ENCODE results near the gene CASP7. TPM values are rescaled to one million over a fixed set of nuclear protein-coding genes. Genes with fewer than 3 reads are reported as not detected.

CASP7 gene
- polyA plus RNA-seq, 1 donor, result 14.0 TPM

DNA sequence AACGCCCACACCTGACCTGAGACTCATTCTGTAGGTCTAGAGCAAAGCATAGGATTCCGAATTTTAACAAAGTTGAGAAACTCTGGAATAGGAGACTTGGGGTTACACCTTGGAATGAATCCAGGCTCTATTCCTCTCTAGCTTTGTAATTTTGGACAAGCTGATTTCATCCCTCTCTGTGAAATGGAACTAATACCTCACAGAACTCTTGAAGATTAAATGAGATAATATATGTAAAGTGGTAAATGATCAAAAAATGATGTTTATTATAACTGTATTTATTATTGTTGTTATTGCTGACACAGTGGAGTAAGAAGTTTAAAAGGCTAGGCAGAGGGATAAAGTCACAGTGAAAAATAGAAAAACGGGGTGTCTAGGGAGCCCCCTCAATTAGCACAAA, 32.3 kb downstream of the CASP7 start:
- DNase-seq (ENCODE audit: low read depth), result no peak

DNA sequence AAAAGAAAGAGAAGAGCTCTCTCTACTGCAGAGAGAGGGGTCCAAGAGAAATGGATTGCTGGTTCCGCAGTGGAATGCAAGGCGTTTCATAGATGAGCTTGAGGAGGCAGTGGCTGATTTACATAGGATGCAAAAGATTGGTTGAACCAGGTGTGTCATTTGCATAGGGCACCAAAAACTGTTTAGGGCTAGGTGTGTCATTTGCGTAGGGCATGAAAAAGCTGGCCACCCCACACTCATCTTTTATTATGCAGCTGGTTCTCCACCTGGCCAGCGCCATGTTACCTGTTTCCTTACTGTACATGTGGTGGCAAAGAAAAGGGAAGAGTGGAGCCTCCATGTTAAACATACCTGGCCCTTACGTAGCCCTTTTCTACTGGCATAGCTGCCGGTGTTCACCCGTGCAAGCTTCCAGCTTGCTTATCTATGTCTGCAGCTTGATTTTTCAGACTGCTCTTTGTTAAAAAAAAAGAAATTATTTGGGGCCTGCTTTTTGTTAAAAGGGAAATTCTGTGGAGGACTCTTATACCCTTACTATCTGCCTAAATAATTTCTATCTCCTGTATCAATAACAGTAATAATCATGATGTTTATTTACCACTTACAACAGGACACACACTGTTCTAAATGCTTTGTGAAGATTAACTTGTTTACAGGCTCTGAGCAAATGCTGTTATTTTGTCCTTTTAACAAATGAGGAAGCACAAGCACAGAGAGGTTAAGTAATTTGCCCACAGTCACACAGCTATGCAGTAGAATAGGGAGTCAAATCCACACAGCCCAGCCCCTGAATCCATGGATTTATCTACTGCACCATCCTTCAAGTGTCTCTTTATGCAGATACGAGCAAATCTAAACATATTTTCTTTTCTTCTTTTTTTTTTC, 33.3 kb downstream of the CASP7 start:
- DNase-seq (ENCODE audit: low read depth), result no peak

DNA sequence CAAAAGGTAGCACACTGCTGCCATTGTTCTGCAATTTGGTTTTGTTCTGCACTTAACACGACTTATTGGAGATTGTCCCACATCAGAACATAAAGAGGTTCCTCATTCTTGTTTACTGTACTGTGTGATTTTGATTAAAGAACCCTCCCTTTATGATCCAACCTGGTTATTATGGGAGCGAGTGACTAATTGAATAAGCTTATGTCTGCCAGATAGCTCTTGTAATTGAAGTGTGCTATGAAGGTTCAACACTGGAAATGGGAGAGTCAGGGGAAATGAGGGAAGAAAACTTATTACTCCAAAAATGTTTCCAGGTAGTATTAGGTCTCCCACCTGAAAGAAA, 33.9 kb downstream of the CASP7 start:
- DNase-seq (ENCODE audit: low read depth), result no peak

DNA sequence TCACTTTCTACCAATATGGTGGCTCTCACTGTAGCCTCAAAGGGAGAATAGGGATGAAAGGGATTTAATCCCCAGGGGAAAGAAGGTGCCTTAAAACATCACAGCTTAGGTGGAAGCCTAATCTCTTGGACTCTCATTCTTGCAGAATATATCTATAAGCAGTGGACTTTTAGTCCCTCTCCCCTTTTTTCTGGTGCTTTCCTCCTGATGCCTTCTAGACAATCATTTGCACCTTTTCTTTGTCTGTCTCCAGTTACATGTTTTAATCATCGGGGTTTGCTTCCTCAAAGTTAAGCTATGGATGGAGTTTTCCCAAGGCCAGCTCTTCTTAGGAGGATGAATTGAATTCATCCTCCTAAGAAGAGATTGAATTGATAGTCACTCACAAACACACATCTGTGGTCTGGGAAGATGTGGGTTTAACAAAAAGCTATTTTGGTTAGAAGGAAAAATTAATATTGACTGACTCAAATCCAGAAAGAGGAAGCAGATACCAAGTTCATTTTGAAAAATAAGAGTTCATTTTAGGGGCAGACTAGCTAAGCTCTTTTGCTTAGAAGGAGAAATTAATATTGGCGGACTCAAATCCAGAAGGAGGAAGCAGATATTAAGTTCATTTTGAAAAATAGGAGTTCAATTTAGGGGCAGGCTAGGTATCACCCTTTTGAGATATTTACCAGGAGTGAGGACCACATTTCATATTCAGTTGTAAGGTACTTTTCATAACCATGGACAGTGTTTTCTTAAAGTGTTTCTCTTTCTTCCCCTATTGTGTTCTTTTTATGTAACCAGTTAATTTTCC, 36.6 kb downstream of the CASP7 start:
- no peak for DNase-seq (ENCODE audit: low read depth)

DNA sequence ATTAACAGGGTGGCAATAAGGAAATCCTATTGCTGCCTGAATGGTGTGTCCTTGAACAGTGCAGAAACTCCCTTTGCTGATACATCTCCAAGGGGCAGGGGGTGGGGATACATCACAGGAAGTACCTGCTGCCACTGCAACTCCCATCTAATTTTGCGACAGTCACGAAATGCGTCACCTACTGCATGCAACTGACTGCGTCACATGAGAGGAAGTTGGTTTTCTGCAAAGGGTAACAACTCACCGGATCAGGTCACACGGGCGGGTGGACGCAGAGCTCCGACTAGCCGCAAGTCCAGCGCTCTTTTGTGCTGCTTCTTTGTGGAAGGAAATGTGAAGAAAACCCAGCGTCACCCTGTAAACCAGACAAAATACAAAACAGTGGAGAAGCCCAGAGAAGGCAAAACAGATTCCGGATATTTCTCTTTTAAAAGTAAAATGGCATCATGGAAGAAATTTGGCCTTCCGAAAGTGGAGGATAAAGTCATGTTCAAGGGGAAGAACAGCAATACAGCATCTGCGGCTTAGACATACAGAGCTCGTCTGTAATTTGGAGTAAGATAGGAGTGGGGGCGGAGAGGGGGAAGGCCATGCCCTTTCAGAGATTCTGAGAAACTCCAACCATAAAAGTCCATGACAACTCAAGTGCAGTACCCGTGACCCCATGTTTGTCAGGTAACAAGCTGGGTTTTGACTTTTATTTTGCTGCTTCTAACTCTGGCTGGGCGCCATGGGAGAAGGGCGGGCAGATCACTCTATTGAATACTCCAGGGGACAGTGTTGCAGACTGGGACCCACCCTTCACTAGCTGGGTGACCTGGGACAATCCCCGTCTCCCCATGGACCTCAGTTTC, 39.5 kb downstream of the CASP7 start:
- no peak for DNase-seq (ENCODE audit: low read depth)

DNA sequence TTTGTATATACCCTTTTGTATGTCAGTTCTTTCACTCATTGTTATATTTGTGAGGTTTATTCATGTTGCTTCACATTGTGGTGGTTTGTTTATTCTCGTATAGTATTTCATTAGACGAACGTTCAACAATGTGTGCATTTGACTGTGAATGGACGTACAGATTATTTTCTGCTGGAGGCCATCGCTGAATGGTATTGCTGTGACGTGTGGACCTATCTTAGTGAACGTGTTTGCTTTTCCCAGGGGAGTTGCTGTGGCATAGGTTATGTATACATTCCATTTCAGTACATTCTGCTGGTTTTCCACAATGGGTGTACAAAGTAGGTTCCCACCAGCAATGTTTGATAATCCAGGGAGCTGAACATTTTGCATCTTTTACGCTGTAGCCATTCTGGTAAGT, 40.7 kb downstream of the CASP7 start:
- DNase-seq (ENCODE audit: low read depth), result no peak

DNA sequence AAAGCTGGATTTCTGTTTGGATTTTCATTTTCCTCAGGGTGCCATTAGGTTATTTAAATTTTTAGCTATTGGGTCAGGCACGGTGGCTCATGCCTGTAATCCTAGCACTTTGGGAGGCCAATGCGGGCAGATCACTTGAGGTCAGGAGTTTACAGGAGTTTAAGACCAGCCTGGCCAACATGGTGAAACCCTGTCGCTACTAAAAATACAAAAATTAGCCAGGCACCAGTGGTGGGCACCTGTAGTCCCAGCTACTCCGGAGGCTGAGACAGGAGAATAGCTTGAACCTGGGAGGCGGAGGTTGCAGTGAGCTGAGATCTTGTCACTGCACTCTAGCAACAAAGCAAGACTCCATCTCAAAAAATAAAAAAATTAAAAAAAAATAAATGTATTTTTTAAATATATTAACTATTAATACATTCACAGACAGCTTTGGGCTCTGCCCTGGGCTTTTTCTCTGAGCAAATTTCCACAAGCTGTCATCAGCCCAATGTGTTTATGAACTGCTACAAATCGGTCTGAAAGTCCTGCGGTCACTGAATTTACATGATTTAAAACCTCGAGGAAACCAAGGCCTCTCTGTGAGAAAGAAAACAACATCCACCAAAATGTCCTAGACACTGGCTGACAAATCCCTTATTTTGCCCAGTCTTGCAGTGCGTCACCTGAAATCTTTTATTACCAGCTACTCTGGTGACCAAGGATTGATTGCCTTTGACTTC, 52.6 kb downstream of the CASP7 start:
- no peak for DNase-seq (ENCODE audit: low read depth)

DNA sequence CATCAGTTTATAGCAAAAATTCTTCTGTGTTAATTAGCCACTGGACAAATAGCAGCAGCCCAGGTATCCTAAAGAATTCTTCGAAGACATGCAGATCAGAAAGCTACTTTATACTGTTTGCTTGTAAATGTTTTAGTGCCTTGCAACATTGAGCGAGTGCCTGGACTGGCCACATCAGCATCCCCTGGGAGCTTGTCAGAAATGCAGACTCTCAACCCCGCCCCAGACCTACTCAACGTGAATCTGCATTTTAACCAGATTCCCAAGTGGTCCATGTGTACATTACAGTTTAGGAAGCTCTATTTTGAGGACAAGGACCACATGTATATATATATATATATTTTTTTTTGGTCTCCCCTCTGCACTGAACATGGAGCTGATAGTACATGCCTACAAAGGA, 53.3 kb downstream of the CASP7 start:
- DNase-seq (ENCODE audit: low read depth), result no peak

DNA sequence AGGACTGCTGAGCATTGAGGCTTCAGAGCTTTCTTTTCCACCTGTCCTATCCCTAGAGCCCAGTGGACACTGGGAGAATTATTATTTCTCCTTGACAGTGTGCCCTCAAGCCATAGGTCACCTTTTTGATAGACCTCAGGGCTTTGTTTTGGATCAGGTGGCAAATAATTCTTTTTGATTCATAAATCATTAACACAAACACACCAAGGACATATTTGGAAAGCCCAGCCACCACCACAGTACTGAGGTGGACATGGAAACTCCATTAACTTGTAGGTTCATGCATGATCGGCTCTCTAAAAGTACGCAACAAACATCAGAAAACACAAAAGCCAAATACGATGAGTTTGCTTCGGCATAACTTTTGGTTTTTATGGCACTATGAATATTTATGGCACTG, 53.9 kb downstream of the CASP7 start:
- no peak for DNase-seq (ENCODE audit: low read depth)

DNA sequence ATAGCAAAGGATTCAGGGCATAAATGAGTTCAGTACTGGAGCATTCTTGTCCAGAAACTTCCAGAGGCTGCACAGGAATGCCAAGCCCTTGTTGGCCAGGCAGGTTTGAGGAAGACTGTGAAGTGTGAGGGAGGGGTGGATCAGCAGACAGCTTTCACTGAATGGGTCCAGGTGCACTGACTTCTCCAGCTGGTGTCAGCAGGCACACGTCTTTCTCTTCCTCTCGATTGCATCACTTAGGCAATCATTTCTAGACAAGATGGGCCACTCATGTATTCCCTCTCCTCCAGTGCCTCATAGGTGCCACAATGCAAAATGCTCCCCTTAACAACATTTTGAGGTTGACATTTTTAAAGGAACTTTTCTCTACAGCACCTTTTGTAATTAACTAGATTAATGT, 56.2 kb downstream of the CASP7 start:
- no peak for DNase-seq (ENCODE audit: low read depth)

DNA sequence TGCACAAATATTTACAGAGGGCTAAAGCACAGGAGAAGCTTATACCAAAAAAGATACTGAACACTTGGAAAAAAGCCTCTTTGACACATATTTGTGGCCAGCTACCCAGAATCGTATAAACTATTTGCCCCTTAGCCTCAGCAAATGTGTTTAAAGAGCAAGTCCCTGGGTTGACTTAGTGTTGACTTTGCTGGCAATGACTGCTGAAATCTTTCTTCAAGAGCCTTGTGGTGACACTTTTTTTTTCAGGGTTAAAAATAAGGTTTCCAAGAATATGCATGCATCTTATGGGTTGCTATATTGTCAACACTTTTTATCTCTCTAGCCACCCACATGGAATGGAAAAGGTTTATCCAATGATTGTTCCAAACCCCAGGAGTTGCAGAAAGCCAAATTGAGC, 56.9 kb downstream of the CASP7 start:
- DNase-seq (ENCODE audit: low read depth), result no peak

DNA sequence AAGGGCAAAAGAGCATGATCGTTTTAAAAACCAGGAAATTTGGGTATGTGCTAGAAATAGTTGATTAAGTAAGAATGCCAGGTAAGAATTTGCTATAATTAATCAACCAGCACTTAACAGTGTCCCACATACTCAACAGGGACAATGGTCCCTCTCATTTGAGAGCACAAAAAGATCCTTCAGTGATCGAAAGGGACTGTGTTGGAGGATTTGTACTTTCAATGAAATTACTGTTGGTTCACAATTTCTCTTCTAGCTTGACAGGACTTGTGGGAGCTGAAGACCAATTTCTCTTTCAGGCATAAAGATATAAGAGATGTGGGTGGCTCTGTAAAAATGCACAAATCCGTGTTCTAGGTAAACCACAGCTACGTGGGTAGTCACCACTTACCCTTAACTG, 59.3 kb downstream of the CASP7 start:
- DNase-seq (ENCODE audit: low read depth), result no peak

DNA sequence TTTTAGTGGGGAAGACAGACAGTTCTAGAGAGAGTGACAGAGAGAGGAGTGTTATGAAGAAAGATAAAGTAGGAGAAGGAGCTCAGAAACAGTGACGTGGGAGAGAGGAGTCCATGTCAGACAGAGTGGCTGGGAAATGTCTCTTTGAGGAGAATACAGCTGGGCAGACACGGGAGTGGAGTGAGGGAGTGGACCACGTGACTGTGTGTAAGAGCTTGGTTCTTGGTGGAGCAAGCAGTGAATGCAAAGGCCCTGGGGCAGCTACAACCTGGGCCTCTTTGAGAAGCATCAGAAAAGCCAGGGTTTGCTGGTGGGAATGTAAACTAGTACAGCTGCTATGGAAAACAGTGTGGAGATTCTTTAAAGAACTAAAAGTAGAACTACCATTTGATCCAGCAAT, 59.9 kb downstream of the CASP7 start:
- DNase-seq (ENCODE audit: low read depth), result no peak

DNA sequence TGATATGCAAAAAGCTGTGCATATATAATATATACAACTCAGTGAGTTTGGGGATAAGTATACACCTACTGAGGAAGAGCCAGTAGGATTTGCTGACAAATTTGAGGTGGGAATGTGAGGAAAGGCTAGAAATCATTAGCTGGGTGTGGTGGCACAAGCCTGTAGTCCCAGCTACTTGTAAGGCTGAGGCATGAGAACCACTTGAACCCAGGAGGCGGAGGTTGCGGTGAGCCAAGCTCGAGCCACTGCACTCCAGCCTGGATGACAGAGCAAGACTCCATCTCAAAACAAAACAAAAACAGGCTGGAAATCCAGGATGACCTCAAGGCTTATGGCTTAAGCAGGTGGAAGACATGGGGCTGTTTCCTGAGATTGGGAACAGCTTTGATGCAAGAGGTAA, 61.1 kb downstream of the CASP7 start:
- no peak for DNase-seq (ENCODE audit: low read depth)

DNA sequence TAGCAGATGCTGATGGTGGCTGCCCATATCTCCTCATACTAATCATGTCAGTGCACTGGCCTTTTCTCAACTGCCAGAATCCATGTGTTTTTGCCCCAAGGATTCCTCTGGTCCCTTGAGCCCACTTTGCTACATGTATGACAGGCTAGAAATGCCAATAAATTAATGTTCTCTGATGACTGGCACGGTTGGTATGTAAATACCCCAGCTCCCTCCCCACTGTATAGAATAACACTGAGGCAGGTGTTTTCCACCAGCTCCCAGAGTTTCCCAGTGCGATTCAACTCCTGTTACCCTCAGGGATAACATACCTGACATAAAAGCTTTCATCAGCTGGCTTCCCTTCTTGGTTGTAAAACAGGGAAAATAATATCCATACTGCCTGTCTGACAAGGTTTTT, 62.8 kb downstream of the CASP7 start:
- no peak for DNase-seq (ENCODE audit: low read depth)

DNA sequence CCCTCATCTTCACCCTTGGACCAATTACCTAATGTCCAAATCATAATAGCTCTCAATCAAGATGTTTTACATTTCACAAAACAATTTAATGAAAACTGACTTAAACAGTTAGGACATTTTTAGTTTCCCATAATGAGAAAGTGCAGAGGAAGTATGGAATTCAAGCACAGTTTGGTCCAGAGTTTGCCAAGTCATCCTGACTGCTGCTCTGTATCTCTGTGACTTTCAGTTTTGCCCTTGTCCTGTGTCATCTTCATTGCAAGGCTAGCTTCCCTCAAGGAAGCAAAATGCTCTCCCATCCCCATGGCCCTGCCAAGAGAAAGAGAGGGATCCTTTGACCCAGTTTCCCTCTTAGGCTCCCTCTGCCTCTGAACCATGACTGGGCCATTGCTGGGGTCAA, 63.9 kb downstream of the CASP7 start:
- DNase-seq (ENCODE audit: low read depth), result no peak

DNA sequence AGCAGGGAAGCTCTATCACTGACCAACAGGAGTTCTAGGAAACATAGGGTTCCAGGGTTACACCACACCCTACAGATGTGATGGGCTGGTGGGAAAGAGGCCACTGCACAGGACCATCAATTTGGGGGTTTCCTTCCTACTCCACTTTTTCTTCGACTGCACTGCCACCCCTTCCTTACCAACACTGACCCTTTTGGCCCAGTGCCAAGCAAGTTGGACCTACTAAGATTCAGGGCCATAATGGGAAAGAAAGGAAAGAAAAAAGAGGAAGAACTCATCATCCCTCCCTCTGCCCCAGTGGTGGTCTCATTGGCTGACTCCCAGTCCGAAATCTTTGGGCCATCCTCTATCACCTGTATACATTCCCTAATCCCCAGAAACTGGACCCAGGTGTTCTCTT, 65.7 kb downstream of the CASP7 start:
- DNase-seq (ENCODE audit: low read depth), result no peak

DNA sequence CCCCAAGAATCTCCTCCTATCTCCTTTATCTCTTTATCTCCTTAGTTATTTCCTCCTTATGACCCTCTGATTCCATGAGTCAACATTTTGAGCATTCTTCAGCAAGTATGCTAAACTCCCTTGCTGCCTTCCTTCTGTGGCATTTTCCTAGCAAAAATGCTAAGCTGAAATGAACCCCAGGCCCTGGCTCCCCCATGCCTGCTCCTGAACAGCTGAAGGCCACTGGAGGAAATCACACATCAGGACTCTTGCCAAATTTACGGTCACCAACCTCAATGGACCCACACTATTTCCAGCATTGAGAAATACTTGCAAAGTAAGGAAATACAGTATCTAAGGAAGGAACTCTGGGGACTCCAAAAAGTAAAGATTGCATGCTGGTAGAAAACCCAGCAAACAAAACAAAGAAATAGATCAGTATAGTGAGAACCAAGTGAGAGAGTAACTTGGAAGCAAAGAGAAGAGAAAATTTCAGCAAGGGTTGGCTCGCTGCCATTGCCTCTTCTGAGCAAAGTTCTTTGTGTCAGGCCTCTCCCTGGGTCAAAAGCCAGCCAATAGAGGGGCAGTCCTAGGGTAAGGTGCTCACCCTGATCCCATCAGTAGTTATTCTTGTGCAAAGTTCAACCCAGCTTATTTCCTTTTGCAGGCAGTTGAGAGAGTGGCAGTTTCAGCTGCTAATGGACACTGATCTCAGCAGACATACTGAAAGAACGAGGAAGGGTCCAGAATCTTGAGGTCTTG, 66.7 kb downstream of the CASP7 start:
- DNase-seq (ENCODE audit: low read depth), result no peak

DNA sequence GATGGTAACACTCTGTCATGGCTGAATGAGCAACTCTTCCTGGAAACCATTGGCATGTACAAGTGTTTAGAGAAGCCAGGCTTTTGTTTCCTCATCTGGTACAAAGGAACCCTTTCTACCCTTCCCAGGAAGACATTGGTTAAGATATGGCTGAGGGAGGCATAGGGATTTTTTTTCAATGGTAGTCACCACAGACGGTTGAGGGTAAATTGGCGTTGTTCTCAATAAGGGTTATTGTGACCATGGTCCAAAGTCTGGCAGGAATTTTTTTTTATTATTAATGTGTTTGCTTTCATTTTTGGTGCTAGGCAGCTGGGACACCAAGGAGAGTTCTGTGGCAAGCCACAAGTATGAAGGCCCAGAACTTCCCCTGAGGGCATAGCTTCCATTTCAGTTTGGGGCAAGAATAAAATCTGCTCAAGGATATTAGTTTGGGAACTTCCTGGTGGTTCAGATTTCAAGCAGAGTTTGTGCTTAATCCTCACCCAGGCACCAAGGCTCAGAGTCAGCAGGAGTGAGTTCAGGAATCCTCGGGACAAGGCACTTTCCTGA, 71.5 kb downstream of the CASP7 start, which contains the start of gene PLEKHS1:
PLEKHS1 (plus strand) TSS at position 502 of the 552 bp plus-strand sequence. CDS start 3,596 bp downstream, outside the sequence.
- DNase-seq (ENCODE audit: low read depth), result no peak

DNA sequence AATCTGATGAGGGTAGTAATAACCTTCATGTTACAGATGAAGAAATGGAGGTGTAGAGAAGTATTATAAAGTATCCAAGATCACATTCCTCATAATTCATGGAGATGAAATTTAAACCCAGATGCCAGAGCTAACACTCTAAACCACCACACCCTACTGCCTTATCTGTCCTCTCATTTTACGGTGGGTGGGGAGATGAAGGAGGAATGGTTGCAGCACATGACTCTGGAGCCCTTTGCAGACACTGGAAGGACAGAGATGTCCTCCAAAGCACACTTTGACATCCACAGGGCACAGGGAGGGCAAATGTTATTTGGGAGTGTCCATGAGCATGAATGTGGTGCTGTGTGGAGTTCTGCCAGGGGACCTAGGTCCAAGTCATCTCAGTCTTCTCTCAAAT, 72.8 kb downstream of the CASP7 start:
- no peak for DNase-seq (ENCODE audit: low read depth)
